ENCODE data around the gene BCL7A.

BCL7A gene

DNA sequence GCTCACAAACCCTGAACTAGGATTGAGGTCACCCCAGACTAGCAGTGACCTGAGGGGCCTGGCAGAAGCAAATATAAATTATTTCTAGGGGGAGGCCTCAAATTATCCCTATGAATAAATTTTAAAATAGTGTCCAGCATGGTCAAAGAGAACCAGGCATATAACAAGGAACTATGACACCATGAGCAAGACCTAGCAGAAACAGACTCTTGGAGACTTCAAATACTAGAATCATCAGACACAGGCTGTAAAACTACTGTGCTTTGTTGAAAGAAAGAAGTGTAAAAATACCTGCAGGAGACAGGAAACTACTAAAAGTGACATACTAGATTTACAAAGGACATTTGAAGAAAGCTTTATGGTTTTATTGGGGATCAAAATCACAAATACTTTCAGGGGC, 3.2 kb upstream of the BCL7A start:
- Histone ChIP-seq H3K36me3 (ENCODE audit: insufficient read depth, low read length) (no peaks in the 10 kb centered on the region), H3K79me2 (ENCODE audit: insufficient read depth, low read length) (peaks cover 20% of the 10 kb centered on the region)

DNA sequence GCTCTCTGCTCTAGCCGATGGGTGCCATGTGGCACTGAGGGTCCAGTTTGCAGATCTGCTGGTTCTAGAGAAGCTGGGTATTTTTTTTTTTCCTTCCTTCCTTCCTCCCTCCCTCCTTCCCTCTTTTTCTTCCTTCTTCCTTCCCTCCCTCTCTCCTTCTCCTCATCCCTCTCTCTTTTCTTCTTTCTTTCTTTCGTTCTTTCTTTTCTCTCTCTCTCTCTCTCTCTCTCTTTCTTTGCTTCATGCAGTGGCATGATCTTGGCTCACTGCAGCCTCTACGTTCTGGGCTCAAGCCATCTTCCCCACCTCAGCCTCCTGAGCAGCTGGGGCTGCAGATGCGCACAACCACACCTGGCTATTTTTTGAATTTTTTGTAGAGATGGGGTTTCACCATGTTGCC, 2.7 kb upstream of the BCL7A start:
- Histone ChIP-seq H3K36me3 (ENCODE audit: insufficient read depth, low read length) (no peaks in the 10 kb centered on the region), H3K4me2 (ENCODE audit: low read depth, low read length, poor library complexity, severe bottlenecking) (no peak overlapping the region), H3K4me1 (ENCODE audit: insufficient read depth, low read length, poor library complexity, severe bottlenecking) (peaks cover 12% of the 10 kb centered on the region), H2AFZ (ENCODE audit: low read length) (no peak overlapping the region), H3F3A (ENCODE audit: low read depth) (no peaks in the 10 kb centered on the region; the same call in 1 of the 2 replicates), H4K20me1 (ENCODE audit: insufficient read depth, low read length, poor library complexity, severe bottlenecking) (peaks cover 10% of the 10 kb centered on the region), H3K27me3 (ENCODE audit: insufficient read depth, low read length, poor library complexity, severe bottlenecking) (no peaks in the 10 kb centered on the region), H3K4me3 (ENCODE audit: low read length, poor library complexity, severe bottlenecking) (no peak overlapping the region), H3K79me2 (ENCODE audit: insufficient read depth, low read length) (peaks cover 25% of the 10 kb centered on the region), H3K9me3 (ENCODE audit: insufficient read depth, low read depth, low read length) (no peaks in the 10 kb centered on the region), H3K9me2 (replicated peaks; ENCODE audit: low read depth, low read length) (no peaks in the 10 kb centered on the region), H3K9ac (ENCODE audit: low read depth, low read length, poor library complexity, severe bottlenecking) (no peak overlapping the region)
- TF ChIP-seq EZH2phosphoT487 (IDR thresholded peaks at IDR 0.05; ENCODE audit: borderline replicate concordance) = no peak
- TF ChIP-seq, protein P1, sequence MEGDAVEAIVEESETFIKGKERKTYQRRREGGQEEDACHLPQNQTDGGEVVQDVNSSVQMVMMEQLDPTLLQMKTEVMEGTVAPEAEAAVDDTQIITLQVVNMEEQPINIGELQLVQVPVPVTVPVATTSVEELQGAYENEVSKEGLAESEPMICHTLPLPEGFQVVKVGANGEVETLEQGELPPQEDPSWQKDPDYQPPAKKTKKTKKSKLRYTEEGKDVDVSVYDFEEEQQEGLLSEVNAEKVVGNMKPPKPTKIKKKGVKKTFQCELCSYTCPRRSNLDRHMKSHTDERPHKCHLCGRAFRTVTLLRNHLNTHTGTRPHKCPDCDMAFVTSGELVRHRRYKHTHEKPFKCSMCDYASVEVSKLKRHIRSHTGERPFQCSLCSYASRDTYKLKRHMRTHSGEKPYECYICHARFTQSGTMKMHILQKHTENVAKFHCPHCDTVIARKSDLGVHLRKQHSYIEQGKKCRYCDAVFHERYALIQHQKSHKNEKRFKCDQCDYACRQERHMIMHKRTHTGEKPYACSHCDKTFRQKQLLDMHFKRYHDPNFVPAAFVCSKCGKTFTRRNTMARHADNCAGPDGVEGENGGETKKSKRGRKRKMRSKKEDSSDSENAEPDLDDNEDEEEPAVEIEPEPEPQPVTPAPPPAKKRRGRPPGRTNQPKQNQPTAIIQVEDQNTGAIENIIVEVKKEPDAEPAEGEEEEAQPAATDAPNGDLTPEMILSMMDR (conservative IDR thresholded peaks at IDR 0.05; ENCODE audit: low read length) = no peak

More for the DNA sequence above, 3.2 kb upstream of the BCL7A start:
- Histone ChIP-seq H3F3A (ENCODE audit: low read depth) (no peaks in the 10 kb centered on the region; the same call in 1 of the 2 replicates), H3K4me2 (ENCODE audit: low read depth, low read length, poor library complexity, severe bottlenecking) (no peak overlapping the region), H3K4me3 (ENCODE audit: low read length, poor library complexity, severe bottlenecking) (no peak overlapping the region), H4K20me1 (ENCODE audit: insufficient read depth, low read length, poor library complexity, severe bottlenecking) (peaks cover 5% of the 10 kb centered on the region), H2AFZ (ENCODE audit: low read length) (no peak overlapping the region), H3K4me1 (ENCODE audit: insufficient read depth, low read length, poor library complexity, severe bottlenecking) (peaks cover 17% of the 10 kb centered on the region), H3K9me2 (replicated peaks; ENCODE audit: low read depth, low read length) (no peaks in the 10 kb centered on the region), H3K9ac (ENCODE audit: low read depth, low read length, poor library complexity, severe bottlenecking) (no peak overlapping the region), H3K27me3 (ENCODE audit: insufficient read depth, low read length, poor library complexity, severe bottlenecking) (no peaks in the 10 kb centered on the region), H3K9me3 (ENCODE audit: insufficient read depth, low read depth, low read length) (no peaks in the 10 kb centered on the region)
- TF ChIP-seq, protein P1 (conservative IDR thresholded peaks at IDR 0.05; ENCODE audit: low read length) = no peak
- no peak for TF ChIP-seq EZH2phosphoT487 (IDR thresholded peaks at IDR 0.05; ENCODE audit: borderline replicate concordance)

GRCh38 chr12:122020795-122021192, 890 bp upstream of the BCL7A start:
- Histone ChIP-seq H2AFZ (ENCODE audit: low read length) (peak overlapping the region; percentile 42), H3K36me3 (ENCODE audit: insufficient read depth, low read length) (no peaks in the 10 kb centered on the region), H3K4me1 (ENCODE audit: insufficient read depth, low read length, poor library complexity, severe bottlenecking) (peaks cover 4% of the 10 kb centered on the region), H4K20me1 (ENCODE audit: insufficient read depth, low read length, poor library complexity, severe bottlenecking) (peaks cover 18% of the 10 kb centered on the region), H3K79me2 (ENCODE audit: insufficient read depth, low read length) (peaks cover 43% of the 10 kb centered on the region), H3K4me3 (ENCODE audit: low read length, poor library complexity, severe bottlenecking) (peak overlapping the region; percentile 75), H3K9ac (ENCODE audit: low read depth, low read length, poor library complexity, severe bottlenecking) (peak overlapping the region; percentile 76), H3K9me3 (ENCODE audit: insufficient read depth, low read depth, low read length) (no peaks in the 10 kb centered on the region), H3K4me2 (ENCODE audit: low read depth, low read length, poor library complexity, severe bottlenecking) (peak overlapping the region; percentile 69), H3K27me3 (ENCODE audit: insufficient read depth, low read length, poor library complexity, severe bottlenecking) (no peaks in the 10 kb centered on the region), H3F3A (ENCODE audit: low read depth) (no peaks in the 10 kb centered on the region; the same call in 1 of the 2 replicates), H3K9me2 (replicated peaks; ENCODE audit: low read depth, low read length) (no peaks in the 10 kb centered on the region)
- TF ChIP-seq EZH2phosphoT487 (IDR thresholded peaks at IDR 0.05; ENCODE audit: borderline replicate concordance) = no peak

DNA sequence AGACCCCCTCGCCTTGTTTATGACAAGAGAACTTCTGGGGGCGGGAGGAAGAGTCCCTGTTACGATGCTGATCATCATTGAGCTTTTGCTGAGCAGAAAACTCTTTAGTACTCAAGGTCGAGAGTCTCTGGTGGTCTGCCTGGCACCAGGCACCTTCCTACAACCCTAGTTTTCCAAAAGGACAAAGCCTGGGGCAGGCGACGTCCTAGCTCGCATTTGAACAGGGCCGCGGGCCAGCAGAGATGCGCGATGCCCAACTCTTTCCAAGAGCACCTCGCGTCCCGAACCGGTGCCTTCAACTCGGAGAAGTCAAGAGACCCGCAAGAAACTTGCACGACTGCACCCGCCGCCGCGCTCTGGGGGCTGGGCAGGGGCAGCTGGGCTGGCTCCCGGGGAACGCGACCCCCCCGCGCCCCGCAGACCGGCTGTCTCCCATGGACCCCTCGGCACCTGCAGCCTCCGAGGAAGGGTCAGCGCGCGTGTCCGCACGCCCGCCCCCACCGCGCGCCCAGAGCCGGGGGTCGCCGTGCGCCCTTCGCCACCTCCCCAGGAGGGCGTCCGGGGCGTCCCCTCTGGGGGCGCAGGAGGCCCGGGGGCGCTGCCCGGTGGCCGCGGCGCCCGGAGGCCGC, 377 bp upstream of the BCL7A start:
- no peaks in the 10 kb centered on the region for H3K9me2 ChIP-seq (replicated peaks; ENCODE audit: low read depth, low read length)
- H3K9me3 ChIP-seq (ENCODE audit: insufficient read depth, low read depth, low read length) = no peaks in the 10 kb centered on the region
- H3K4me2 ChIP-seq (ENCODE audit: low read depth, low read length, poor library complexity, severe bottlenecking) = peak overlapping the region; percentile 69
- H3K4me1 ChIP-seq (ENCODE audit: insufficient read depth, low read length, poor library complexity, severe bottlenecking) = peaks cover 4% of the 10 kb centered on the region
- H2AFZ ChIP-seq (ENCODE audit: low read length) = peak overlapping the region; percentile 42
- peaks cover 19% of the 10 kb centered on the region for H4K20me1 ChIP-seq (ENCODE audit: insufficient read depth, low read length, poor library complexity, severe bottlenecking)
- no peaks in the 10 kb centered on the region; the same call in 1 of the 2 replicates for H3F3A ChIP-seq (ENCODE audit: low read depth)
- peak overlapping the region; percentile 76 for H3K9ac ChIP-seq (ENCODE audit: low read depth, low read length, poor library complexity, severe bottlenecking)
- TF ChIP-seq, protein P1 (conservative IDR thresholded peaks at IDR 0.05; ENCODE audit: low read length) = no peak
- TF ChIP-seq EZH2phosphoT487 (IDR thresholded peaks at IDR 0.05; ENCODE audit: borderline replicate concordance) = no peak
- peaks cover 49% of the 10 kb centered on the region for H3K79me2 ChIP-seq (ENCODE audit: insufficient read depth, low read length)
- no peaks in the 10 kb centered on the region for H3K27me3 ChIP-seq (ENCODE audit: insufficient read depth, low read length, poor library complexity, severe bottlenecking)
- H3K36me3 ChIP-seq (ENCODE audit: insufficient read depth, low read length) = no peaks in the 10 kb centered on the region
- H3K4me3 ChIP-seq (ENCODE audit: low read length, poor library complexity, severe bottlenecking) = peak overlapping the region; percentile 75
